ENCODE measurements around the gene UGT2A2. TPM values are rescaled to one million over a fixed set of nuclear protein-coding genes. Genes with fewer than 3 reads are reported as not detected.

UGT2A2 gene
- polyA plus RNA-seq, 1 of the 3 experiments (the other 2 are of a cell fraction): not detected

- no peaks in the 10 kb centered on the region for H4K20me1 ChIP-seq (ENCODE audit: insufficient read depth)
- H3K4me3 ChIP-seq (ENCODE audit: low read depth in 2 of 2, low read length in 1 of 2): no peak overlapping the region
- H3K9me3 ChIP-seq: no peaks in the 10 kb centered on the region
- no peaks in the 10 kb centered on the region for H3K4me1 ChIP-seq (ENCODE audit: control insufficient read depth in 1 of 2, insufficient read depth in 2 of 2, low read depth in 1 of 2, low read length in 1 of 2)
- no peak overlapping the region for H3K9ac ChIP-seq
- H3K27me3 ChIP-seq (ENCODE audit: insufficient read depth): no peaks in the 10 kb centered on the region
- CTCF ChIA-PET: no interaction called here
- 0% methylated on average over 1 of the region's 1 CpG for WGBS (ENCODE audit: low lambda C conversion rate)
- H3K36me3 ChIP-seq (replicated peaks in 1 of 2; ENCODE audit: control insufficient read depth in 1 of 2, insufficient read depth in 2 of 2, low read length in 1 of 2): no peaks in the 10 kb centered on the region
- no peaks in the 10 kb centered on the region for H3K9me2 ChIP-seq
- H3K27ac ChIP-seq (ENCODE audit: low read depth in 2 of 2, low read length in 1 of 2): no peak overlapping the region
- no peaks in the 10 kb centered on the region for H3K79me2 ChIP-seq (ENCODE audit: insufficient read depth)
- DNase-seq: no peak
- POLR2A ChIA-PET: no interaction called here
- TF ChIP-seq GABPA (IDR thresholded peaks at IDR 0.05; ENCODE audit: low read depth) (no peak), EZH2phosphoT487 (IDR thresholded peaks at IDR 0.05; ENCODE audit: borderline replicate concordance, low read depth) (no peak), FOXM1 (IDR thresholded peaks at IDR 0.05; ENCODE audit: low read depth) (no peak), MXI1 (IDR thresholded peaks at IDR 0.05; ENCODE audit: low read depth, low read length) (no peak), SIN3A (IDR thresholded peaks at IDR 0.05; ENCODE audit: borderline replicate concordance, low read depth, low read length) (no peak), MEF2A (IDR thresholded peaks at IDR 0.05; ENCODE audit: borderline replicate concordance, low read depth) (no peak), RAD21 (IDR thresholded peaks at IDR 0.05; ENCODE audit: low read length) (no peak), TAF1 (IDR thresholded peaks at IDR 0.05; ENCODE audit: borderline replicate concordance, low read depth, low read length) (no peak), RFX5 (IDR thresholded peaks at IDR 0.05; ENCODE audit: low read length) (no peak), RXRA (IDR thresholded peaks at IDR 0.05; ENCODE audit: borderline replicate concordance, low read depth) (no peak), USF1 (IDR thresholded peaks at IDR 0.05; ENCODE audit: borderline replicate concordance, low read depth) (no peak), USF2 (IDR thresholded peaks at IDR 0.05; ENCODE audit: borderline replicate concordance, low read depth, low read length) (no peak), MAX (IDR thresholded peaks at IDR 0.05; ENCODE audit: low read depth) (no peak), GATA2 (CRISPR knock-in tag; IDR thresholded peaks at IDR 0.05) (no peak), EP300 (IDR thresholded peaks at IDR 0.05; ENCODE audit: borderline replicate concordance in 1 of 2, low read depth in 1 of 2, low read length in 1 of 2) (no peak), TCF12 (IDR thresholded peaks at IDR 0.05) (no peak), SMC3 (IDR thresholded peaks at IDR 0.05; ENCODE audit: low read depth, low read length) (no peak), ELF1 (IDR thresholded peaks at IDR 0.05) (no peak), NRF1 (IDR thresholded peaks at IDR 0.05; ENCODE audit: low read depth, low read length) (no peak), FOXJ3 (CRISPR knock-in tag; IDR thresholded peaks at IDR 0.05) (no peak)
- H3K4me2 ChIP-seq: no peak overlapping the region
- H3F3A ChIP-seq (replicated peaks; ENCODE audit: insufficient read depth): no peaks in the 10 kb centered on the region
- no peak overlapping the region for H2AFZ ChIP-seq (ENCODE audit: low read depth)
Measured at GRCh38 chr4:69589884-69590283, 49.6 kb downstream of the UGT2A2 start.
